Testis (tissue), 2 donors: Measurements from ENCODE around the gene SBF1.

Experiments used
- POLR2A ChIP-seq: fragments of 450-650 bp; IDR thresholded peaks from one replicate; pipeline ENCODE4 v1.6.1; 2017; ENCODE audit warnings: antibody characterized with exemption, mild to moderate bottlenecking, moderate library complexity
- TF ChIP-seq, protein P1 (sequence below), 3 experiments: fragments of 450-650 bp in 2 of 3; fragments of 200-600 bp in 1 of 3; sonication (generic) in 1 of 3; IDR thresholded peaks; one replicate each; pipeline ENCODE4 v1.5.1; 2016 to 2019; ENCODE audit warnings: antibody characterized with exemption in 3 of 3, mild to moderate bottlenecking in 2 of 3, moderate library complexity in 1 of 3

DNA sequence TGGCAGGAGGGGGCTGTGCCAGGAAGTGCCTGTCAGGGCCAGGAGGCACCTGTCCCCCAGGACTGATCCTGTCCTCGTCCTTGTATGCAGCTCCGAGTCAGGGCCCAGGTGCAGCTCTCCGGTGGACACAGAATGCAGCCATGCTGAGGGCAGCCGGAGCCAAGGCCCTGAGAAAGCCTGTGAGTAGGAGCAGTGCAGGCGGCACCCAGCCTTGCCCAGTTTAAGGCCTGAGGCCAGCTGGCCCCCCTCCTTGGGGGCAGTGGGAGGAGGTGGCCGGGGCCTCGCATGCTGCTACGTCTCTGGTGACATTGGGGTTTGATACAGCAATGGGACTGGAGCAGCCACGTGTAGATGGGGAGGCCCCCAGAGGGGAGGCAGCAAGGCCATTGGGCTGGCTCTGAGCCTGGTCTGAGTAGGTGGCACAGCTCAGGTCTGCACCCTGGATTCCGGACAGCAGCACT is 34.9 kb downstream of the SBF1 start:
- TF ChIP-seq, protein P1, sequence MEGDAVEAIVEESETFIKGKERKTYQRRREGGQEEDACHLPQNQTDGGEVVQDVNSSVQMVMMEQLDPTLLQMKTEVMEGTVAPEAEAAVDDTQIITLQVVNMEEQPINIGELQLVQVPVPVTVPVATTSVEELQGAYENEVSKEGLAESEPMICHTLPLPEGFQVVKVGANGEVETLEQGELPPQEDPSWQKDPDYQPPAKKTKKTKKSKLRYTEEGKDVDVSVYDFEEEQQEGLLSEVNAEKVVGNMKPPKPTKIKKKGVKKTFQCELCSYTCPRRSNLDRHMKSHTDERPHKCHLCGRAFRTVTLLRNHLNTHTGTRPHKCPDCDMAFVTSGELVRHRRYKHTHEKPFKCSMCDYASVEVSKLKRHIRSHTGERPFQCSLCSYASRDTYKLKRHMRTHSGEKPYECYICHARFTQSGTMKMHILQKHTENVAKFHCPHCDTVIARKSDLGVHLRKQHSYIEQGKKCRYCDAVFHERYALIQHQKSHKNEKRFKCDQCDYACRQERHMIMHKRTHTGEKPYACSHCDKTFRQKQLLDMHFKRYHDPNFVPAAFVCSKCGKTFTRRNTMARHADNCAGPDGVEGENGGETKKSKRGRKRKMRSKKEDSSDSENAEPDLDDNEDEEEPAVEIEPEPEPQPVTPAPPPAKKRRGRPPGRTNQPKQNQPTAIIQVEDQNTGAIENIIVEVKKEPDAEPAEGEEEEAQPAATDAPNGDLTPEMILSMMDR (IDR thresholded peaks at IDR 0.05) = no peak
- TF ChIP-seq POLR2A = no peak
